Measurements from ENCODE around the gene GNAS.
A peak's percentile ranks its signal among the peaks of the same experiment; 100 is the strongest.

GNAS gene

GRCh38 chr20:58874469-58874868 is 22.0 kb downstream of the GNAS start:
- Histone ChIP-seq H3K9me3 (ENCODE audit: control insufficient read depth, insufficient read depth, low read depth, low read length) (no peaks in the 10 kb centered on the region), H3K4me3 (ENCODE audit: low read depth, low read length) (no peak overlapping the region), H3K27ac (ENCODE audit: low read depth, low read length) (no peak overlapping the region), H3K36me3 (ENCODE audit: control insufficient read depth, insufficient read depth, low read length) (no peaks in the 10 kb centered on the region), H3K9ac (ENCODE audit: low read length) (no peak overlapping the region), H3K4me1 (ENCODE audit: control insufficient read depth, insufficient read depth, low read length) (peaks cover 34% of the 10 kb centered on the region), H3K27me3 (ENCODE audit: control insufficient read depth, insufficient read depth, low read length) (no peaks in the 10 kb centered on the region)

- H3K9ac ChIP-seq (ENCODE audit: low read length), result no peak overlapping the region
- no peaks in the 10 kb centered on the region for H3K9me3 ChIP-seq (ENCODE audit: control insufficient read depth, insufficient read depth, low read depth, low read length)
- peaks cover 34% of the 10 kb centered on the region for H3K4me1 ChIP-seq (ENCODE audit: control insufficient read depth, insufficient read depth, low read length)
- H3K27me3 ChIP-seq (ENCODE audit: control insufficient read depth, insufficient read depth, low read length), result no peaks in the 10 kb centered on the region
- H3K4me3 ChIP-seq (ENCODE audit: low read depth, low read length), result no peak overlapping the region
- no peak overlapping the region for H3K27ac ChIP-seq (ENCODE audit: low read depth, low read length)
- no peaks in the 10 kb centered on the region for H3K36me3 ChIP-seq (ENCODE audit: control insufficient read depth, insufficient read depth, low read length)
Measured at GRCh38 chr20:58875111-58875510, 22.6 kb downstream of the GNAS start.

GRCh38 chr20:58875541-58876134 is 23.1 kb downstream of the GNAS start:
- Histone ChIP-seq H3K27ac (ENCODE audit: low read depth, low read length) (no peak overlapping the region), H3K27me3 (ENCODE audit: control insufficient read depth, insufficient read depth, low read length) (no peaks in the 10 kb centered on the region), H3K36me3 (ENCODE audit: control insufficient read depth, insufficient read depth, low read length) (no peaks in the 10 kb centered on the region), H3K9me3 (ENCODE audit: control insufficient read depth, insufficient read depth, low read depth, low read length) (no peaks in the 10 kb centered on the region), H3K4me1 (ENCODE audit: control insufficient read depth, insufficient read depth, low read length) (peaks cover 34% of the 10 kb centered on the region), H3K4me3 (ENCODE audit: low read depth, low read length) (no peak overlapping the region), H3K9ac (ENCODE audit: low read length) (no peak overlapping the region)

- no peak overlapping the region for H3K9ac ChIP-seq (ENCODE audit: low read length)
- no peaks in the 10 kb centered on the region for H3K9me3 ChIP-seq (ENCODE audit: control insufficient read depth, insufficient read depth, low read depth, low read length)
- no peak overlapping the region for H3K27ac ChIP-seq (ENCODE audit: low read depth, low read length)
- no peaks in the 10 kb centered on the region for H3K27me3 ChIP-seq (ENCODE audit: control insufficient read depth, insufficient read depth, low read length)
- H3K4me1 ChIP-seq (ENCODE audit: control insufficient read depth, insufficient read depth, low read length), result peaks cover 34% of the 10 kb centered on the region
- H3K4me3 ChIP-seq (ENCODE audit: low read depth, low read length), result no peak overlapping the region
- no peaks in the 10 kb centered on the region for H3K36me3 ChIP-seq (ENCODE audit: control insufficient read depth, insufficient read depth, low read length)
Measured at GRCh38 chr20:58876437-58876836, 23.9 kb downstream of the GNAS start.

GRCh38 chr20:58877050-58877975 is 24.8 kb downstream of the GNAS start:
- Histone ChIP-seq H3K36me3 (ENCODE audit: control insufficient read depth, insufficient read depth, low read length) (no peaks in the 10 kb centered on the region), H3K9ac (ENCODE audit: low read length) (no peak overlapping the region), H3K9me3 (ENCODE audit: control insufficient read depth, insufficient read depth, low read depth, low read length) (no peaks in the 10 kb centered on the region), H3K4me3 (ENCODE audit: low read depth, low read length) (no peak overlapping the region), H3K4me1 (ENCODE audit: control insufficient read depth, insufficient read depth, low read length) (peaks cover 38% of the 10 kb centered on the region), H3K27ac (ENCODE audit: low read depth, low read length) (no peak overlapping the region), H3K27me3 (ENCODE audit: control insufficient read depth, insufficient read depth, low read length) (no peaks in the 10 kb centered on the region)

GRCh38 chr20:58877976-58878360 is 25.5 kb downstream of the GNAS start:
- H3K27me3 ChIP-seq (ENCODE audit: control insufficient read depth, insufficient read depth, low read length), result no peaks in the 10 kb centered on the region
- H3K36me3 ChIP-seq (ENCODE audit: control insufficient read depth, insufficient read depth, low read length), result no peaks in the 10 kb centered on the region
- no peak overlapping the region for H3K4me3 ChIP-seq (ENCODE audit: low read depth, low read length)
- H3K9ac ChIP-seq (ENCODE audit: low read length), result no peak overlapping the region
- H3K4me1 ChIP-seq (ENCODE audit: control insufficient read depth, insufficient read depth, low read length), result peaks cover 44% of the 10 kb centered on the region
- H3K9me3 ChIP-seq (ENCODE audit: control insufficient read depth, insufficient read depth, low read depth, low read length), result no peaks in the 10 kb centered on the region
- H3K27ac ChIP-seq (ENCODE audit: low read depth, low read length), result no peak overlapping the region

- no peak overlapping the region for H3K4me3 ChIP-seq (ENCODE audit: low read depth, low read length)
- H3K4me1 ChIP-seq (ENCODE audit: control insufficient read depth, insufficient read depth, low read length), result peaks cover 49% of the 10 kb centered on the region
- H3K9me3 ChIP-seq (ENCODE audit: control insufficient read depth, insufficient read depth, low read depth, low read length), result no peaks in the 10 kb centered on the region
- no peak overlapping the region for H3K27ac ChIP-seq (ENCODE audit: low read depth, low read length)
- no peaks in the 10 kb centered on the region for H3K36me3 ChIP-seq (ENCODE audit: control insufficient read depth, insufficient read depth, low read length)
- H3K9ac ChIP-seq (ENCODE audit: low read length), result no peak overlapping the region
- no peaks in the 10 kb centered on the region for H3K27me3 ChIP-seq (ENCODE audit: control insufficient read depth, insufficient read depth, low read length)
Measured at GRCh38 chr20:58878399-58878798, 25.9 kb downstream of the GNAS start.

GRCh38 chr20:58880441-58880840 is 27.9 kb downstream of the GNAS start:
- peaks cover 50% of the 10 kb centered on the region for H3K4me1 ChIP-seq (ENCODE audit: control insufficient read depth, insufficient read depth, low read length)

GRCh38 chr20:58880994-58881752 is 28.7 kb downstream of the GNAS start:
- Histone ChIP-seq H3K27ac (ENCODE audit: low read depth, low read length) (no peak overlapping the region), H3K9ac (ENCODE audit: low read length) (no peak overlapping the region), H3K4me1 (ENCODE audit: control insufficient read depth, insufficient read depth, low read length) (peaks cover 44% of the 10 kb centered on the region), H3K36me3 (ENCODE audit: control insufficient read depth, insufficient read depth, low read length) (no peaks in the 10 kb centered on the region), H3K9me3 (ENCODE audit: control insufficient read depth, insufficient read depth, low read depth, low read length) (no peaks in the 10 kb centered on the region), H3K4me3 (ENCODE audit: low read depth, low read length) (no peak overlapping the region), H3K27me3 (ENCODE audit: control insufficient read depth, insufficient read depth, low read length) (no peaks in the 10 kb centered on the region)

More at GRCh38 chr20:58880441-58880840, 27.9 kb downstream of the GNAS start:
- Histone ChIP-seq H3K36me3 (ENCODE audit: control insufficient read depth, insufficient read depth, low read length) (no peaks in the 10 kb centered on the region), H3K9me3 (ENCODE audit: control insufficient read depth, insufficient read depth, low read depth, low read length) (no peaks in the 10 kb centered on the region), H3K27me3 (ENCODE audit: control insufficient read depth, insufficient read depth, low read length) (no peaks in the 10 kb centered on the region), H3K27ac (ENCODE audit: low read depth, low read length) (no peak overlapping the region), H3K9ac (ENCODE audit: low read length) (no peak overlapping the region), H3K4me3 (ENCODE audit: low read depth, low read length) (no peak overlapping the region)

GRCh38 chr20:58882704-58883089 is 30.2 kb downstream of the GNAS start:
- H3K27ac ChIP-seq (ENCODE audit: low read depth, low read length), result peak overlapping the region; percentile 8; the same call in 1 of the 2 replicates

More at GRCh38 chr20:58882704-58883089, 30.2 kb downstream of the GNAS start:
- no peak overlapping the region for H3K9ac ChIP-seq (ENCODE audit: low read length)
- peaks cover 30% of the 10 kb centered on the region for H3K4me1 ChIP-seq (ENCODE audit: control insufficient read depth, insufficient read depth, low read length)
- H3K27me3 ChIP-seq (ENCODE audit: control insufficient read depth, insufficient read depth, low read length), result no peaks in the 10 kb centered on the region
- no peaks in the 10 kb centered on the region for H3K9me3 ChIP-seq (ENCODE audit: control insufficient read depth, insufficient read depth, low read depth, low read length)
- H3K36me3 ChIP-seq (ENCODE audit: control insufficient read depth, insufficient read depth, low read length), result no peaks in the 10 kb centered on the region
- peak overlapping the region; percentile 2; the same call in 1 of the 2 replicates for H3K4me3 ChIP-seq (ENCODE audit: low read depth, low read length)
